ENCODE data around the gene PTDSS2. TPM values are rescaled to one million over a fixed set of nuclear protein-coding genes. Genes with fewer than 3 reads are reported as not detected.

The PTDSS2 gene
- total and polyA plus RNA-seq, 9 of the 15 experiments (the other 6 are each of a cell fraction or from before 2014, with no cell fraction given), result 0.45 to 53.9 (median 17.2) TPM

GRCh38 chr11:518463-519202 is 68.6 kb downstream of the PTDSS2 start (continued):
- TF ChIP-seq REST (IDR thresholded peaks at IDR 0.05; ENCODE audit: borderline replicate concordance) (peak; percentile 96), REST (CRISPR knock-in tag; IDR thresholded peaks at IDR 0.05; ENCODE audit: low read depth) (peak; percentile 85), ZKSCAN3 (CRISPR knock-in tag; IDR thresholded peaks at IDR 0.05) (no peak), BHLHE40 (IDR thresholded peaks at IDR 0.05; ENCODE audit: low read length) (peak; percentile 86), SUPT5H (IDR thresholded peaks at IDR 0.05) (peak; percentile 47; the same call in 1 of the 2 replicates), BRD4 (IDR thresholded peaks at IDR 0.05) (no peak), SIN3B (IDR thresholded peaks at IDR 0.05; ENCODE audit: low read depth) (peak; percentile 59), TFAP4 (CRISPR knock-in tag; IDR thresholded peaks at IDR 0.05; ENCODE audit: borderline replicate concordance) (peak; percentile 76; the same call in 1 of the 2 replicates), PHF20 (IDR thresholded peaks at IDR 0.05; ENCODE audit: partially characterized antibody) (peak; percentile 19), SRSF1 (IDR thresholded peaks at IDR 0.05; ENCODE audit: low read depth, low read length) (no peak), CREB1 (IDR thresholded peaks at IDR 0.05) (peak; percentile 47), CREB1 (CRISPR knock-in tag; IDR thresholded peaks at IDR 0.05) (peak; percentile 71; the same call in 1 of the 2 replicates), ESRRB (CRISPR knock-in tag; IDR thresholded peaks at IDR 0.05; ENCODE audit: borderline replicate concordance) (no peak), ZNF57 (CRISPR knock-in tag; IDR thresholded peaks at IDR 0.05) (no peak), ZNF431 (CRISPR knock-in tag; IDR thresholded peaks at IDR 0.05) (no peak), MCM5 (IDR thresholded peaks at IDR 0.05; ENCODE audit: low read depth) (no peak), SMARCC2 (IDR thresholded peaks at IDR 0.05; ENCODE audit: low read depth) (no peak), NFIC (IDR thresholded peaks at IDR 0.05) (peak; percentile 32), ZNF445 (CRISPR knock-in tag; IDR thresholded peaks at IDR 0.05; ENCODE audit: low read depth) (no peak)
